DOHH2 (cell line): ENCODE measurements around the gene PHF23.

Experiments
- H3F3A ChIP-seq: fragments of 200-600 bp; sonication (generic), shearing (Covaris generic); 2 replicates; pipeline ENCODE4 v1.6.0; 2016; ENCODE audit warnings: antibody characterized with exemption, mild to moderate bottlenecking; ENCODE audit not compliant: control insufficient read depth, insufficient read depth
- H3K27ac ChIP-seq: fragments of 200-600 bp; sonication (generic); 2 replicates; pipeline ENCODE4 v1.5.1; 2014; ENCODE audit warnings: low read depth, mild to moderate bottlenecking, low read length, moderate library complexity
- H3K27me3 ChIP-seq: fragments of 200-600 bp; sonication (generic); 2 replicates; pipeline ENCODE4 v1.6.1; 2014; ENCODE audit warnings: mild to moderate bottlenecking, low read length, mixed read lengths; ENCODE audit not compliant: control insufficient read depth
- H3K36me3 ChIP-seq: fragments of 200-600 bp; sonication (generic); 2 replicates; pipeline ENCODE4 v1.6.1; 2014; ENCODE audit warnings: mild to moderate bottlenecking, low read length, moderate library complexity, mixed read lengths; ENCODE audit not compliant: control insufficient read depth
- H3K4me1 ChIP-seq: fragments of 200-600 bp; sonication (generic); 2 replicates; pipeline ENCODE4 v1.6.1; 2014; ENCODE audit warnings: mild to moderate bottlenecking, low read length, mixed read lengths; ENCODE audit not compliant: control insufficient read depth
- H3K4me2 ChIP-seq: fragments of 200-600 bp; sonication (generic); 2 replicates; pipeline ENCODE4 v1.6.0; 2014; ENCODE audit warnings: mild to moderate bottlenecking, low read length, moderate library complexity
- H3K4me3 ChIP-seq: fragments of 200-600 bp; sonication (generic); 2 replicates; pipeline ENCODE4 v1.5.1; 2014; ENCODE audit warnings: mild to moderate bottlenecking, low read length, mixed read lengths
- H3K79me2 ChIP-seq: fragments of 200-600 bp; sonication (generic); 2 replicates; pipeline ENCODE4 v1.6.1; 2014; ENCODE audit warnings: mild to moderate bottlenecking, low read length, mixed read lengths; ENCODE audit not compliant: control insufficient read depth
- H3K9me2 ChIP-seq: fragments of 200-600 bp; sonication (generic); replicated peaks from 2 replicates; pipeline ENCODE4 v1.6.1; 2014; ENCODE audit warnings: mild to moderate bottlenecking, low read length, mixed read lengths; ENCODE audit not compliant: control insufficient read depth
- H3K9me3 ChIP-seq: fragments of 200-600 bp; sonication (generic); 2 replicates; pipeline ENCODE4 v1.6.1; 2014; ENCODE audit warnings: antibody characterized with exemption, low read length, mixed read lengths; ENCODE audit not compliant: control insufficient read depth, insufficient read depth
- H4K20me1 ChIP-seq: fragments of 200-600 bp; sonication (generic); 2 replicates; pipeline ENCODE4 v1.6.0; 2014; ENCODE audit warnings: low read depth, mild to moderate bottlenecking, antibody characterized with exemption, low read length, moderate library complexity; ENCODE audit not compliant: control insufficient read depth, insufficient read depth
- EZH2phosphoT487 ChIP-seq: fragments of 200-600 bp; sonication (generic); IDR thresholded peaks from 2 replicates; pipeline ENCODE4 v1.6.1; 2017; ENCODE audit warnings: borderline replicate concordance, mild to moderate bottlenecking, antibody characterized with exemption, low read length, moderate library complexity, mixed read lengths
- TF ChIP-seq, protein P1 (sequence below): fragments of 200-600 bp; sonication (generic); IDR thresholded peaks from one replicate; pipeline ENCODE4 v1.5.1; 2014; ENCODE audit warnings: antibody characterized with exemption, mild to moderate bottlenecking, low read depth, low read length; ENCODE audit not compliant: poor library complexity, severe bottlenecking

PHF23 gene

GRCh38 chr17:7252176-7253043 lies 13.2 kb upstream of the PHF23 start, which contains the start of gene ELP5:
TSS of gene ELP5 (plus strand) at chr17:7252215. CDS start at chr17:7252551, 336 bp downstream.
- Histone ChIP-seq H3K79me2 (peaks cover 60% of the 10 kb centered on the region), H3K36me3 (peaks cover 60% of the 10 kb centered on the region), H3K4me2 (peak within 1 kb of the TSS; percentile 97), H4K20me1 (peaks cover 13% of the 10 kb centered on the region; the same call in 1 of the 2 replicates), H3K4me1 (peaks cover 25% of the 10 kb centered on the region), H3K9me3 (no peaks in the 10 kb centered on the region), H3K9me2 (no peaks in the 10 kb centered on the region), H3F3A (no peaks in the 10 kb centered on the region), H3K27me3 (no peaks in the 10 kb centered on the region), H3K27ac (peak within 1 kb of the TSS; percentile 83), H3K4me3 (peak within 1 kb of the TSS; percentile 88)
- TF ChIP-seq, protein P1, sequence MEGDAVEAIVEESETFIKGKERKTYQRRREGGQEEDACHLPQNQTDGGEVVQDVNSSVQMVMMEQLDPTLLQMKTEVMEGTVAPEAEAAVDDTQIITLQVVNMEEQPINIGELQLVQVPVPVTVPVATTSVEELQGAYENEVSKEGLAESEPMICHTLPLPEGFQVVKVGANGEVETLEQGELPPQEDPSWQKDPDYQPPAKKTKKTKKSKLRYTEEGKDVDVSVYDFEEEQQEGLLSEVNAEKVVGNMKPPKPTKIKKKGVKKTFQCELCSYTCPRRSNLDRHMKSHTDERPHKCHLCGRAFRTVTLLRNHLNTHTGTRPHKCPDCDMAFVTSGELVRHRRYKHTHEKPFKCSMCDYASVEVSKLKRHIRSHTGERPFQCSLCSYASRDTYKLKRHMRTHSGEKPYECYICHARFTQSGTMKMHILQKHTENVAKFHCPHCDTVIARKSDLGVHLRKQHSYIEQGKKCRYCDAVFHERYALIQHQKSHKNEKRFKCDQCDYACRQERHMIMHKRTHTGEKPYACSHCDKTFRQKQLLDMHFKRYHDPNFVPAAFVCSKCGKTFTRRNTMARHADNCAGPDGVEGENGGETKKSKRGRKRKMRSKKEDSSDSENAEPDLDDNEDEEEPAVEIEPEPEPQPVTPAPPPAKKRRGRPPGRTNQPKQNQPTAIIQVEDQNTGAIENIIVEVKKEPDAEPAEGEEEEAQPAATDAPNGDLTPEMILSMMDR, result peak; percentile 63
- TF ChIP-seq EZH2phosphoT487, result no peak

DNA sequence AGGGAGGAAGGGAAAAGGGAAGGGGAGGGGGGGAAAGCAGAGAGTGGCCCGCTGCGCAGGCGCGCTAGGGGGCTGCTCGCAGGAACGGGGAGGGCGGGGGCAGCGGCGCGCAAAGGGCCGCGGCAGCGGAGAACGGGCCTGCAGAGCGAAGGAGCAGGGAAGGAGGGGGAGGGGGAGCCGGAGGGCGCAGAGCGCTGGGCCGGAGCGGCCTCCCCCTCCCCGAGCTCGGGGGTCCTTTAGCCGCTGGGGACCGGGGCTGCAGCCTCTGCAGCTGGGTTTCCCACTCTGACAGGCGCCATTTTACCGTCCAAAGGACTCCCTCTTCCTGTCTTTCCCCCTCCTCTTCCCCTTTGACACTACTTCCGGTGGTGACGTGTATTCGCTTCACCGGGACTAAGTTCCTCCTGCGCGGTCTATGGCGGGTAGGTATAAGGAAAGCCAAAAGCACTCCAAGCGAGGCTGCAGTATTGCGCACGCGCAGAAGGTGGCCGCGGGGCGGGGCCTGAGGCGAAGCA lies 12.5 kb upstream of the PHF23 start, which contains the start of gene CTDNEP1:
Gene CTDNEP1 (minus strand): TSS at position 74 of the 515 bp plus-strand sequence. CDS start 438 bp downstream, outside the sequence.
- peaks cover 25% of the 10 kb centered on the region for H3K4me1 ChIP-seq
- H3K9me2 ChIP-seq, result no peaks in the 10 kb centered on the region
- H3K27ac ChIP-seq, result peak within 1 kb of the TSS; percentile 83
- peak within 1 kb of the TSS; percentile 88 for H3K4me3 ChIP-seq
- peak within 1 kb of the TSS; percentile 97 for H3K4me2 ChIP-seq
- no peaks in the 10 kb centered on the region for H3K9me3 ChIP-seq
- peaks cover 67% of the 10 kb centered on the region for H3K79me2 ChIP-seq
- TF ChIP-seq EZH2phosphoT487, result no peak
- TF ChIP-seq, protein P1, result no peak
- H3K36me3 ChIP-seq, result peaks cover 60% of the 10 kb centered on the region
- H4K20me1 ChIP-seq, result peaks cover 13% of the 10 kb centered on the region; the same call in 1 of the 2 replicates
- no peaks in the 10 kb centered on the region for H3K27me3 ChIP-seq
- H3F3A ChIP-seq, result peaks cover 1% of the 10 kb centered on the region

DNA sequence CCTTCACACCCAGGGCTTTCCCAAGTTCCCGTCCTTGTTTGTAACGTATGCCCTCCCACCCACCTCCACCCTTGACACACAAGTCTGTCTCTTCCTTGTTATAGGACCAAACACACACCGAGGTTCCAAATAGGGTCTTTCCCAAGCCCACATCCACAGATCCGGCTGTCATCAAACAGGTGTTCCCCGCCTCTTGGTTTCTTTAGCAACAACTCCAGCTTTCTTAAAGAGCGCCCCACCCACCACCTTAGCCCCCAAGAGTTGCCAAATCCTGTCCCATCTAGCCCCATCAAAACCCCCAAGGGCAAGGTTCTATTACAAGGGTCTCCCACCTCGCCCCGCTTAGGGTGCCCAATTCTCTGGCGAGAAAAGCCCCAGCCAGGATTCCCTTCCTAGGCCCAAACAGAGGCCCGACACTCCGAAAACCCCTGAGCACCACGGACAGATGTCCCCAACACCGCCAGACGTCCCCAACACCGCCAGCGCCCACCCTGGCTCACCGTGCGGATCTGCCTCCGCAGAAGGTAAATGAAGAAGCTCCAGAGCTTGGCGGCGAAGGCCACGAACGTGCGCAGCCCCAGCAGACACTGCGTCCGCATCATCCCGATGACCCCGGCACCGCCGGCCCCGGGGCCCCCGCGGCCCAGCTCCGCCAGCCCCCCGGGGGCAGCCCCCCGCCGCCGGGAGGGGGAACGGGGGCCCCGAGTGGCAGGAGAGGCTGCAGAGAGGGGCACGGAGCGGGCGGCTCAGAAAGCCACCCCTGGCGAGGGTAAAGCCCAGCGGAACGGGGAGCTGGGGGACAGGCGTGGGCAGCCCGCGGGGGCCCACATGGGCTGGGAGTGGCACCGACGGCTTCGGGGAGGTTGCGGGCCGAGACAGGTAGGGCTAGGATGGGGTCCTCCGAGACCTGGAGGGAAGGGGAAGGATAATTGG lies 11.7 kb upstream of the PHF23 start:
- no peaks in the 10 kb centered on the region for H3K27me3 ChIP-seq
- peaks cover 25% of the 10 kb centered on the region for H3K4me1 ChIP-seq
- peak overlapping the region; percentile 97 for H3K4me2 ChIP-seq
- peak overlapping the region; percentile 83 for H3K27ac ChIP-seq
- no peaks in the 10 kb centered on the region for H3K9me2 ChIP-seq
- no peak for TF ChIP-seq EZH2phosphoT487
- TF ChIP-seq, protein P1, result no peak
- peaks cover 9% of the 10 kb centered on the region for H3F3A ChIP-seq
- H4K20me1 ChIP-seq, result peaks cover 13% of the 10 kb centered on the region; the same call in 1 of the 2 replicates
- H3K9me3 ChIP-seq, result no peaks in the 10 kb centered on the region
- peaks cover 75% of the 10 kb centered on the region for H3K79me2 ChIP-seq
- H3K4me3 ChIP-seq, result peak overlapping the region; percentile 88
- peaks cover 62% of the 10 kb centered on the region for H3K36me3 ChIP-seq
